AG10803 (cell line): ENCODE results near the gene ZNF576.
"Not testable (repeated sequence)": the region's sequence is repeated elsewhere in the genome, so short reads cannot be mapped to it uniquely, and the experiment has no call there.

ENCODE experiments used
- DNase-seq: peaks from one replicate; pipeline ENCODE4 v3.0.0; 2010; ENCODE audit warnings: low read depth
- H3K4me3 ChIP-seq: 2 replicates; pipeline ENCODE4 v1.5.1; 2011; ENCODE audit warnings: mild to moderate bottlenecking, low read length, control low read depth
- CTCF ChIP-seq: conservative IDR thresholded peaks from 2 replicates; pipeline ENCODE4 v1.5.1; 2011; ENCODE audit warnings: mild to moderate bottlenecking, low read length, control low read depth, inconsistent platforms

The ZNF576 gene

GRCh38 chr19:43595999-43596841 lies at the start of gene ZNF576, which contains the start of gene IRGQ:
TSS of gene ZNF576 (plus strand) at chr19:43596595. CDS start at chr19:43597109, 514 bp downstream.
TSS of gene IRGQ (minus strand) at chr19:43596134. CDS start at chr19:43595338, 796 bp downstream.
- H3K4me3 ChIP-seq: peak within 1 kb of the TSS; percentile 92
- peak; percentile 98 for DNase-seq
- TF ChIP-seq CTCF: 0 out of 2 replicates have a peak, but pooled peaks have one; percentile 12

- not testable (repeated sequence) for H3K4me3 ChIP-seq, DNase-seq
These were observed 48.5 kb upstream of the ZNF576 start for GRCh38 chr19:43547926-43548325.

GRCh38 chr19:43548706-43549105 lies 47.7 kb upstream of the ZNF576 start:
- no peak for DNase-seq
- no peak overlapping the region for H3K4me3 ChIP-seq
- no peak for TF ChIP-seq CTCF

GRCh38 chr19:43551399-43552197 lies 44.8 kb upstream of the ZNF576 start:
- DNase-seq: no peak
- no peak for TF ChIP-seq CTCF
- H3K4me3 ChIP-seq: no peak overlapping the region

GRCh38 chr19:43552198-43552450 lies 44.3 kb upstream of the ZNF576 start:
- H3K4me3 ChIP-seq: no peak overlapping the region
- no peak for TF ChIP-seq CTCF
- DNase-seq: no peak

GRCh38 chr19:43552616-43553015 lies 43.8 kb upstream of the ZNF576 start:
- TF ChIP-seq CTCF: no peak
- DNase-seq: no peak
- H3K4me3 ChIP-seq: no peak overlapping the region

GRCh38 chr19:43553656-43554055 lies 42.7 kb upstream of the ZNF576 start:
- no peak for TF ChIP-seq CTCF
- DNase-seq: no peak
- no peak overlapping the region for H3K4me3 ChIP-seq
